NCI-H187 (cell line): ENCODE data around the gene XIRP1.

Experiments used
- DNase-seq, 2 experiments: peaks; one replicate each; lab custom pipeline; 2025; lab: John Stamatoyannopoulos, UW

XIRP1 gene

GRCh38 chr3:39142067-39142466 lies 50.3 kb downstream of the XIRP1 start:
- DNase-seq = no peak

GRCh38 chr3:39141171-39141995 lies 51.0 kb downstream of the XIRP1 start:
- no peak for DNase-seq

- DNase-seq = no peak
Measured at GRCh38 chr3:39140341-39140971, 51.9 kb downstream of the XIRP1 start.

GRCh38 chr3:39139442-39139841 lies 53.0 kb downstream of the XIRP1 start:
- no peak for DNase-seq

- DNase-seq = no peak
Measured at GRCh38 chr3:39138804-39139415, 53.5 kb downstream of the XIRP1 start.

GRCh38 chr3:39137991-39138803 lies 54.2 kb downstream of the XIRP1 start:
- DNase-seq = no peak

GRCh38 chr3:39137435-39137936 lies 54.9 kb downstream of the XIRP1 start:
- no peak for DNase-seq

- no peak for DNase-seq
Measured at GRCh38 chr3:39136533-39137434, 55.6 kb downstream of the XIRP1 start.

- DNase-seq = no peak
Measured at GRCh38 chr3:39135170-39135805, 57.1 kb downstream of the XIRP1 start.

- no peak for DNase-seq
Measured at GRCh38 chr3:39134305-39134704, 58.1 kb downstream of the XIRP1 start.

GRCh38 chr3:39133822-39134221 lies 58.6 kb downstream of the XIRP1 start:
- no peak for DNase-seq
